ENCODE measurements around the gene ABCC10. TPM values are rescaled to one million over a fixed set of nuclear protein-coding genes. Genes with fewer than 3 reads are reported as not detected.
"Not testable (repeated sequence)": the region's sequence is repeated elsewhere in the genome, so short reads cannot be mapped to it uniquely, and the experiment has no call there.

Gene ABCC10
- total RNA-seq, 1 donor from 2014 or later, result 11.7 TPM

DNA sequence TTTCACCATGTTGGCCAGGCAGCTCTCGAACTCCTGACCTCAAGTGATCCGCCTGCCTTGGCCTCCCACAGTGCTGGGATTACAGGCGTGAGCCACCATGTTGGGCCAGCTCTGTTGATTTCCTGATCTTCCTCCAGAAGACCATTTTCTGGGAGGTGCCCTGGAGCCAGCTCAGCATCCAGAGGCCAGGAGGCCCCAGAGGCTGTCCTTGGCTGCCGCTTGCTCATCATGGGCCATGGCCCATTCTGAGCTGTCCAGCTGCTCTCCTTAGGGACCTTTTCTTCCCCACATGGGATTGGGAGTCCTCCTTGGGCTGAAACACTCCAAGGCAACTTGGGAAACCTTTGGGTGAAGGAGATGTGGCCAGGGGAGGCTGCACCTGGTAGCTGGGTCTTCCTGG lies 67.4 kb downstream of the ABCC10 start:
- intact Hi-C loops (cut with micrococcal nuclease), result loop anchor here (5.0 to 10.0 kb wide), 2 partner anchors 42 to 110 kb away; no protein-coding TSS in a partner anchor
- no peak for TF ChIP-seq CTCF (IDR thresholded peaks at IDR 0.05; ENCODE audit: borderline replicate concordance)
- Histone ChIP-seq H3K27me3 (ENCODE audit: low read depth) (no peaks in the 10 kb centered on the region), H3K4me1 (no peaks in the 10 kb centered on the region), H3K27ac (replicated peaks) (no peak overlapping the region), H3K4me3 (no peak overlapping the region), H3K36me3 (peaks cover 23% of the 10 kb centered on the region), H3K9me3 (replicated peaks) (no peaks in the 10 kb centered on the region)
- DNase-seq, result no peak

- Histone ChIP-seq H3K9me3 (replicated peaks) (no peaks in the 10 kb centered on the region), H3K27ac (replicated peaks) (no peak overlapping the region), H3K4me3 (no peak overlapping the region), H3K4me1 (no peaks in the 10 kb centered on the region), H3K27me3 (ENCODE audit: low read depth) (no peaks in the 10 kb centered on the region), H3K36me3 (peaks cover 30% of the 10 kb centered on the region)
- intact Hi-C loops (cut with micrococcal nuclease), result loop anchor here (10.0 kb wide), 1 partner anchor 111 kb away; no protein-coding TSS in a partner anchor
- TF ChIP-seq CTCF (IDR thresholded peaks at IDR 0.05; ENCODE audit: borderline replicate concordance), result peak; percentile 39
- DNase-seq, result no peak
Measured at GRCh38 chr6:43495409-43495941, 68.1 kb downstream of the ABCC10 start.

- no peaks in the 10 kb centered on the region for H3K27me3 ChIP-seq (ENCODE audit: low read depth)
- H3K4me1 ChIP-seq, result no peaks in the 10 kb centered on the region
- no peak for DNase-seq
- peaks cover 40% of the 10 kb centered on the region for H3K36me3 ChIP-seq
- no peak overlapping the region for H3K4me3 ChIP-seq
- TF ChIP-seq CTCF (IDR thresholded peaks at IDR 0.05; ENCODE audit: borderline replicate concordance), result peak; percentile 71
- H3K9me3 ChIP-seq (replicated peaks), result no peaks in the 10 kb centered on the region
- intact Hi-C loops (cut with micrococcal nuclease), result loop anchor here (10.0 kb wide), 1 partner anchor 112 kb away; no protein-coding TSS in a partner anchor
- H3K27ac ChIP-seq (replicated peaks), result no peak overlapping the region
Measured at GRCh38 chr6:43496370-43497128, 69.2 kb downstream of the ABCC10 start.

DNA sequence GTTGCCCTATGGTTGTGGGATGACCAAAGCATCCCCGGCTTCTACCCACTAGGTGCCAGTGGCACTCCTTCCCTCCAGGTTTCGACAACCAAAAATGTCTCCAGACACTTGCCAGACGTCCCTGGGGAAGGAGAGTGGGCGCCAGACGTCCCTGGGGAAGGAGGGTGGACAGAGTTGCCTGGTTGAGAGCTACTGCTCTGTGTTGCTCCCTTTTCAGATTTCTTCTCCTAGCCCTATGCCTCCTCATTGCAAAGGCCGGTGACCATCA lies 69.7 kb downstream of the ABCC10 start:
- H3K9me3 ChIP-seq (replicated peaks), result no peaks in the 10 kb centered on the region
- no peak for TF ChIP-seq CTCF (IDR thresholded peaks at IDR 0.05; ENCODE audit: borderline replicate concordance)
- no peak overlapping the region for H3K4me3 ChIP-seq
- no peak for DNase-seq
- H3K36me3 ChIP-seq, result peaks cover 41% of the 10 kb centered on the region
- no peaks in the 10 kb centered on the region for H3K27me3 ChIP-seq (ENCODE audit: low read depth)
- H3K27ac ChIP-seq (replicated peaks), result no peak overlapping the region
- H3K4me1 ChIP-seq, result peaks cover 1% of the 10 kb centered on the region
- intact Hi-C loops (cut with micrococcal nuclease), result loop anchor here (10.0 kb wide), 1 partner anchor 112 kb away; no protein-coding TSS in a partner anchor

- Histone ChIP-seq H3K4me3 (no peak overlapping the region), H3K9me3 (replicated peaks) (no peaks in the 10 kb centered on the region), H3K4me1 (peaks cover 7% of the 10 kb centered on the region), H3K27me3 (ENCODE audit: low read depth) (no peaks in the 10 kb centered on the region), H3K36me3 (peaks cover 47% of the 10 kb centered on the region), H3K27ac (replicated peaks) (peak overlapping the region; percentile 18)
- no peak for TF ChIP-seq CTCF (IDR thresholded peaks at IDR 0.05; ENCODE audit: borderline replicate concordance)
- no peak for DNase-seq
- intact Hi-C loops (cut with micrococcal nuclease), result loop anchor here (10.0 kb wide), 1 partner anchor 113 kb away; no protein-coding TSS in a partner anchor
Measured at GRCh38 chr6:43497689-43498088, 70.3 kb downstream of the ABCC10 start.

DNA sequence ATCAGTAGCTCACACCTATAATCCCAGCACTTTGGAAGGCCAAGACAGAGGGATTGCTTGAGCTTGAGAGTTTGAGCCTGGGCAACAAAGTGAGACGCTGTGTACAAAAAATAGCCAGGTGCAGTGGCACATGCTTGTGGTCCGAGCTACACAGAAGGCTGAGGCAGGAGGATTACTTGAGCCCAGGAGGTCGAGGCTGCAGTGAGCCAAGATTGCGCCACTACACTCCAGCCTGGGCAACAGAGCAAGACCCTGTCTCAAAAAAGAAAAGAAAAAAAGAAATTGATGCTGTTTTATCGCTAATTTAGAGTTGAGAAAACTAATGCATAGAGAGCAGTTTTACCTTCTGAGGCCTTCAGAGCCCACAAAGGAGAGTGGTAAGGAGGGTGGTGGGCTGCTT lies 71.0 kb downstream of the ABCC10 start:
- not testable (repeated sequence) for H3K27me3 ChIP-seq (ENCODE audit: low read depth); DNase-seq; H3K4me3 ChIP-seq; H3K9me3 ChIP-seq (replicated peaks)
- peaks cover 13% of the 10 kb centered on the region for H3K4me1 ChIP-seq
- intact Hi-C loops (cut with micrococcal nuclease), result loop anchor here (10.0 kb wide), 1 partner anchor 113 kb away; no protein-coding TSS in a partner anchor
- H3K36me3 ChIP-seq, result peaks cover 53% of the 10 kb centered on the region
- peak overlapping the region; percentile 71 for H3K27ac ChIP-seq (replicated peaks)
